ENCODE measurements around the gene FBXW5.

FBXW5 gene

DNA sequence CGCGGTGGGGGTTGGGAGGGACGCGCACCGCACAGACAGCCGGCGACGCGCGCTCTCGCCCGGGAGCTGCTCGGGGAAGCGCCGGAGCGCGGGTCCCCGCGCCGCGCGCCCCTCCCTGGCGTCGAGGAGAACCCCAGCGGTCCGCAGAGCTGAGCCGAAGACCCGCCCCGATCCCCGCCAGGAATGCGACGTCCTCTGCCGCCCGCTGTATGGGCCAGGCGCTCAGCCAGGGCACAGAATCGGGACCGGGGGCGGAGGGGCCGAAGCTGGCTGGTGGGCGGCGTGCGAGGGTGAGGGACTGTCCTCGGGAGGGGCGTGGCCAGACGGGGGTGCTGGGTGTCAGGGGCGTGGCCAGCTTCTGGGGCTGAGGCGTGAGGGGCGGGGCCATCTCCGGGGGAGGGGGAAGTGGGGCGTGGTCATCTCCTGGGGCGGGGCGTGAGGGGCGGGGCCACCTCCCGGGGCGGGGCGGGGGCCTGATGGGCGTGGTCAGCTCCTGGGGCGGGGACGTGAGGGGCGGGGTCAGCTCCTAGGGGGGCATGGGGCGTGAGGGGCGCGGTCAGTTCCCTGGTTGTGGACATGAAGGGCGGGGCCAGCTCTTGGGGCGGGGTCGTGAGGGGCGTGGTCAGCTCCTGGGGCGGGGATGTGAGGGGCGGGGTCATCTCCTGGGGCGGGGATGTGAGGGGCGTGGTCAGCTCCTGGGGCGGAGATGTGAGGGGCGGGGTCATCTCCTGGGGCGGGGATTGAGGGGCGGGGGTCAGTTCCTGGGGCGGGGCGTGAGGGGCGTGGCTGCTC lies 33.7 kb upstream of the FBXW5 start:
- peak; percentile 67 for DNase-seq

DNA sequence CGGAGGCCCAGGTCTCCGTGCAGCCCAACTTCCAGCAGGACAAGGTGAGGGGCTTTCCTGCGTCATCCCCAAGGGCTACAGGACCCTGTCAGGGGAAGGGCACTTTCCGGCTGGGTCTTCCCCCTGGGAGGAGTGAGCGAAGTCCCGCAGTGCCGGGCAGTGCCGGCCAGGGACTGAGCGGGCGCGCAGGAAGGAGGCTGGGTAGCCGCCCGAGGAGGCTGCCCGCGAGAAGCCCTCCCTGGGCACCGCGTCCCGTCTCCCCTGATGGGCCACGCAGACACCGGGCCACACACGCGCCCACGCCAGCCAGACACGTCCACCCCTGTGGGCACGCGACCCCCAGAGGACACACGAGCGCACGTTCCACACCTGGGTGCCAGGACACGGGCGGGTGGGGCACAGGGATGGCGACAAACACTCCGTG lies 33.1 kb upstream of the FBXW5 start:
- no peak for DNase-seq

DNA sequence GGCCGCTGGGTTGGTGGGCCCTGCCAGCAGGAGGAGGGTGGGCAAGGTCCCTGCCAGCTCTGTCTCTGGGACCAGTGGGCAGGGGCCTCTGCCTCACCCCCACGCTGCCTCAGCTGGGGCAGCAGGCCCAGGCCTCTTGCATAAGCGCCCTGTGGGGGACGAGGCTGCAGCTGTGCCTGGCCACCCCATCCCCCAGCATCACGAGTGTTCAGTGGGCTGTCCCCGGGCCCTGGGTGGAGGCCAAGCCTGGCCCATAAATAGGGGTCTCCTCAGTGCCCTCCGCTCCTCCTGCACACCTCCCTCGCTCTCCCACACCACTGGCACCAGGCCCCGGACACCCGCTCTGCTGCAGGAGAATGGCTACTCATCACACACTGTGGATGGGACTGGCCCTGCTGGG lies 32.7 kb upstream of the FBXW5 start, which contains the start of gene PTGDS:
Gene PTGDS, plus strand, starts transcription at position 282 of the 400 bp plus-strand sequence. Its CDS starts 75 bp downstream, at position 357.
- DNase-seq, result no peak

DNA sequence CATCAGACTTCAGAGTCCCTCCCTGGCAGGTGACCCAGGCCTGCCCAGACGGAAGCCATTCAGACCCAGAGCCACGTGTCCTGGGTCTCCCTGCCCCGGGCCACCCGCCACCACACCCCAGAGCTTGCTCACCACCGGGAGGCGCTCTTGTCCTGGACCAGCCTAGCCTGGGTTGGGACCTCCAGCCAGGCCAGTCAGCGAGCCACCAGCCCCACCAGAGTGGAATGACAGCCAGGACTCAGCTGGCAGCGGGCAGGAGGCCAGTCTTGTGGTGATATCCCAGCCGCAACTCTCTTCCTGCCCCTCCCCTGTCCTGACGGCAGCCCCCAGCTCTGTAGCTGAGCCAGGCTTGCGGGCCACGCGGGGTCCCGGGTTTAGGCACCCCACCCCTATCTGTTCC lies 31.1 kb upstream of the FBXW5 start:
- peak; percentile 42 for DNase-seq

DNA sequence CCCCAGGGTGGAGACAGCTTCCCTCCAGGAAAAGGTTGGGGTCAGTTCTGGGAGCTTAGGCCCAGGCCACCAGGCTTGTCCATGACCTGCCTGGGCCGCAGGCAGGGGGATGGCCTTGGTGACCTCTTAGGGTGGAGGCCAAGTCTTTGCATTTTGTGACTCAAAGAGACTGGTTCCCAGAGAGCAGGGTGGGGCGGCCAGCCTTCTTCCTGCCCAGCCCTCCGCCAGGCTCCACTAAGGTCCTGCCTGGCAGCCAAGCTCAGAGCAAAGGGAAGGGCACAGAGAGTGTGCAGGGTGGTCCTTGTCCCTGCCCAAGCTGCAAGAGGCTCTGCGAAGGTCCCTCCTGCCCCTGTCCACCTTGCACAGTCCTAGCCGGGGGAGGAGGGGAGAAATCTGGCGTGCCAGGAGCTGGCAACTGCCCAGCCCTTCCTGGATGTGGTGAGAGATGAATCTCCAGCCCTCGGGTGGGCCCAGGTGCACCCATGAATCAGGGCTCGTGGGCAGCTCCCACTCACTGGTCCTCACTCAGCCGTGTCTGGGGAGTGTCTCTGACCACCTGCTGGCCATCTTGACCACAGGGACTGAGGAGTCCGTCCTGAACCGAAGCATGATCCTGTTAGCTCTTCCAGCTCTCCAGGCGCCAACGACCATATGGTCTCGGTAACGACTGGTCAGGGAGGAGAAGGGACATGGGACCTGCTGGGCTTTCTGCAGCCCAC lies 30.4 kb upstream of the FBXW5 start:
- DNase-seq, result no peak

DNA sequence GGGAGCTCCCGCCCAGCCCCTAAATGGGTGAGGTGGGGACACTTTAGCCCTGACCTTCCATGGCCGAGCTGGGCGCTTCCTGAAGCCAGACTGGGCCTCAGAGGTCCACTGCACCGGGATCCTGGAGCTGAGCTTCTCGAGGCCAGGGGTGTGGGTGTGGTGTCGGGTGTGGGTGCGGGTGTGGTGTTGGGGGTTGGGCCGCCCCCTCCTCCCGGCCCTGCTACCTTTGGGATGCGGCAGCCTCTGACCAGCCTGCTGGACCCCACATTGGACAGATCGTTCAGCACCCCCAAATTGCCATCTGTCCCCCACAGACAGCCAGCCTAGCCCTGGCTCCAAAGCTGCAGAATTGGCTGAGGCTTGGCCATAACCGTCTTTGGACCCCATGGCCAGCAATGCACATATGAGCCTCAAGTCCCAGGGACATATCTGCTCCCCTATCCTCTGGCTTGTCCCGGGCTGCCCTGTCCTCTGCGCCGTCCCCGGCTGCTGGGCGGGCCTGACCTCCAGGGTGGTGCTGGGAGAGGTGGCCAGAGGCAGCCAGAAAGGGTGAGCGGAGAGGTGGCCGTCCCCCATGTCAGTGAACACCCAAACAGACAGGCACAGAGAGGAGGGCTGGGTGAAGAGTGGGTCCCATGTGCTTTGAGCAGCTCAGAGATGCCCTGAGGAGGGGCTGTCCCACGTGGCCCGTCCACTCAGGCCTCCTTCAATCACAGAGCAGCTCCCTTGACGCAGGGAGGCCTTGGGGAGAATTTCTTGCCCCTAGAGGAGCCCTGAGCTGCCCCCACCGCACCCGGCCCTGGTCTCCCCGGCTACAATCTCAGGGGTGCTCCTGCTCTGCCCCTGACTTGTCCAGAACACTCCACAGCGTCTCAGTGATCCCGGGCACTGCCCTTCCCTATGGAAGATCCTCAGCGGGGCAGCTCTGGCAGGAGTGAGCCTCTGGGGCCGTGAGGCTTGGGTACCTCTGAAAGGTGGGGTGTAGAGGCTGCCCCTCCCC lies 29.4 kb upstream of the FBXW5 start:
- no peak for DNase-seq

DNA sequence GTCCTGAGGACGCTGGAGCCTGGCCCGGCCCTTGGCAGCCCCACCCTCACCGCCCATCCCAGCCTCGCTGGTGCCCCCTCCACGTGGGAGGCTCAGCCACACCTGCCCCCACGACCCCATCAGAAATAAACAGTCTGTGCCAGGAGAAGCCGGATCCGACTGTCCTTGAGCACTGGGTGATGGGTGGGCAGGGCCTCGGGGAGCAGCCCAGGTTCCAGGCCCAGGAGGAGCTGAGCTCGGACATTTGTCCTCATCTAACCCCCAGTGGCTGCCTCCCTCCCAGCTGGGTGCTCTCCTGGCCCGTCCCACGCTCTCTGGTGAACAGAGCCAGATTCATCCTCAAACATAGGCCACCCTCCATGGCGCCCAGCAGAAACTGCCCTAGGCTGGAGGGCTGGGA lies 28.2 kb upstream of the FBXW5 start:
- no peak for DNase-seq

DNA sequence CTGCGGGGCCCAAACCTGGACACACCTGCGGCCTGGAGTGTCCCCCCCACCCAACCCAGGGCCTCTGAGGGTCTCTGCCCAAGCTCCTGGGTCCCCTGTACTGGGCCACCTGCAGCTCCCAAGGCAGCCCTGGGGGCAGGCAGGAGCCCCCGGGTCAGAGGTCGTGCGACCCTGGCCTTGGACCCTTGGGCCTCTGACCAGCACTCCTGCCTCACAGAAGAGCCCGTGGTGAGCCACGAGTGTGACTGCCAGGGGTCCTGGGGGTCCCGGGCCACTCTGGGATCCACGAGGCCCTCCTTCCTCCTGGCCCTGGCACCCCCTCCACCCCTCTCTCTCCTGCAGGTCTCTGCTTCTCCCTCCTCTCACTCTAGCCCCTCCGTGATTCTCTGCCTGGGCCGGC lies 27.8 kb upstream of the FBXW5 start:
- DNase-seq, result no peak

DNA sequence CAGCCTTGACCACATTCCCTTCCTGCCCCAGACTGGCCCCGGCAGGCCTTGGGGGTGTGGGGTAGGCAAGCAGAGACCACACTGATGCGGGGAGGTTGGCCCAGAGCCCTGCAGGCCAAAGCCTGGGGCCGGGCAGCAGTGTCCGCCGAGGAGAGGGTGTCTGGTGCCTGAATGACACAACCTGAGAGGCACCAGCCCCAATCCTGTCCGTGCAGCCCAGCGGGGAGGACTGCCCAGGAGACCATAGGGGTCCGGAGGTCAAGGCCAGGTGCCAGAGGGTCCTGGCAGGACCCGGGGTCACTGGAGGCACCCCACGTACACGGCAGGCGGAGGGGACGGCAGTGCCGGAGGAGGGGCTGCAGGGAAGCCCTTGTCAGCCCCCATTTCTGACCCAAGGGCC lies 27.2 kb upstream of the FBXW5 start:
- DNase-seq, result no peak

DNA sequence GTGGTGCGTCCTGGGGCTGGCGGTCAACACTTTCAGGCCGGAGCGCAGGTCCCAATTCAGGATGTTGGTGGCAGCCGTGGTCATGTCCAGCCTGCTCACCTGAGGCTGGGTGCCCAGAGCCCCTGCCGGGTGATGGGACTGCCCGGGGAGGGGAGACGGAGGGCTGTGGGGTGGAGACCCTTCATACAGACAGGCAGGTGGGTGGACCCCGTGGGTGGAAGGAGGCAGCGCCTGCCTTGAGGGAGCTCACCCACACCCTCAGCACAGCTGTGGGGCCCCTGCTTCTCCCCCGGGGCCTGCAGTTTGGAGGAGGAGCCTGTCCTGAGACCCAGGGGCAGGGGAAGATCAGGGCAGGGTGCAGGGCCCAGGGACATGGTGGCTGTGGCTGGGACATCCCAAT lies 25.8 kb upstream of the FBXW5 start:
- DNase-seq, result no peak

DNA sequence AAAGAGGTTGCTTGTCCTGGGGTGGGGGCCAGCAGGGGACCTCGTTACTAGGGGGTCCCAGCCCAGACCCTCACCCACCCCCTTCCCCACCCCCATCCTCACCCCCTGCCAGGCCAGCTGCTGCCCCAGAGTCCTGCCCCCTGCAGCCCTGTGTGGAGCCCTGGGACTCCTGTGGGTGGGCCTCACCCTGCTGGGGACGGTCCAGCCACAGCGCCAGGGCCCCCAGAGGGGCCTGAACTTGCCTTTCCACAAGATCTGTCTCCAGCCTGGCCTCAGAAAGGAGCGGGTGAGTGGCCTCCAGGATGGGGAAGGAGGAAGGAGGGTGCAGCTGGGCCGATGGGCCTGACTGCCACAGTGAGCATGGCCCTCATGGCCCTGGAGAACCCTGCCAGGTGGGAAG lies 25.2 kb upstream of the FBXW5 start:
- DNase-seq, result no peak

DNA sequence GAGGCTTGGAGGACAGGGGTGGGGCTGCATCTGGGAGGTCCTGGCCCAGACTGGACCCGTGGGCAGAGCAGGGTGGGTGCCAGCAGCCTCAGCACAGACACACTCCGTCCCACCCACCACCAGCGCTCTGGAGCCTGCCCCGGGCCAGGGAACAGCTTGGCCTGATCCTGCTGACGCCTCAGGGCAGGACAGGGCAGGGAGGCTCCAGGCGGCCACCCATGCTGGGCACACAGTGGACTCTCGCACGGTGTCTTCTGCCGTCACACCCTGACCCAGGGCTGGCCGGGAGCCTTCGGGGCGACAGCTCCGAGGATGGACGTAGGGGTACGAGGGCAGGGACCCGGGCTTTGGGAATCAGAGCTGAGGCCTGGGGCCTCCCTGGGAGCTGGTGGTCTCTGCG lies 24.6 kb upstream of the FBXW5 start:
- DNase-seq, result no peak

DNA sequence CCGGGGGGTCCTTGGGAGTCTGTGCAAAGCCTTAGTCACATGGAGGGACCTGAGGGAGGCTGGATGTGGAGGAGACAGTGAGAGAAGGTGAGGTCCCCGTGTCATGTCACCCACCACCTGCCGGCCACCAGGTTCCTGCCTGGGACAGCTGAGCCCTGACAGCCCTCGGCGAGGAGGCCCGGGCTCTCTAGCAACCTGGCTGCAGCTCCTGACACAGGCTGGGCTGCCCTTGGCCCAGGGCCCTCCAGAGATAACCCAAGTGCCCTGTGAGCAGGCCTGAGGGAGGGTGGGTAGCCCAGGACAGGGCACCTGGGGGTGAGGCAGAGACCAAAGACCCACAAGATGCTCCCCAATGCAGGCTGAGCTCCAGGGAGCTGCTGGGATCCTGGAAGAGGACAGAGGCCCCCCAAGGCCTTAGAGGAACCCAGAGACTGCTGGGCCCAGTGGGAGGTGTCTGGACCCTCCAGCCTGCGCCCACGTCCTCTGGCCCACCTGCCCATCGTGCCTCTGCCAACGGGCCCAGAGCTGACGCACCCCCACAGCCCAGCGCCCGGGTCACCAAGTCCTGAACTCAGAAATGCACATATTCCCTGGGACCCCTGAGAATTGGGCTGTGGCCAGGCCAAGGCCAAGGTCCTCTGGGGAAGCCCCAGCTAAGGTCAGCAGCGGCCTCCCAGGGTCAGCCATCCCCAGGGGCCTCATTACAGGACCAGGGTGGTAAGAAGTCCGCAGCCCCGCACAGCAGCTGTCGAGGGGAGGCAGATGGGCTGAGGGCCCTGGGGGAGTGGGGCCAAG lies 24.0 kb upstream of the FBXW5 start:
- DNase-seq, result no peak

DNA sequence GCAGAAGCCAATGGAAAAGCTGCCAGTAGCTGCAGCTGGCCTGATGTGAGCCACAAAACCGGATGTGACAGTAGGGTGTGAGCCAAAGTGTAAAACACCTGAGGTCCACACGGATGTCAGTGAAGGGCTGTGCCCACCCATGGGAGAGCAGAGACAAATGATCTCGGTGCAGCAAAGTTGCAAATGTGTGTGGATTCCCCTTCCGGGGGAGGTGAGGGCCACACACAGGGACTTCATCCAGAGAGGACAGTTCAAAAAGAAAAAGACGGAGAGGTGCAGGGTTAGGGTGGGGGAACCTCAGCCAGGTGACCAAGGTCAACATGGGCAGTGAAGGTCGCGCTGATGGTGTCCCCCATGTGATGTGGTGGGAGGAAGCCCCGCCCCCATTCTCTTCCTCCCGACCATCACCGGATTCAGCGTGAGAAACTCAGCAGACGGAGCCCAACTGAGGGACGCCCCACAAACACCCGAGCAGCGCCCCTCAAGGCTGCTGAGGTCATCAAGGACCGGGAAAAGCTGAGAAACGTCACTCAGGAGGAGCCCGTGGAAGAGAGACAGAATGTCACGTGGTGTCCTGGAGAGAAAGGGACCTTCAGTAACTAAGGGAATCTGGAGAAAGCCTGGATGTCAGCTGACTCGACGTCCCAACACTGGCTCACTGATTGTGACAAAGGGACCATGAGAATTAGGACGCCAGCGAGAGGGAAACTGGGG lies 21.4 kb upstream of the FBXW5 start:
- DNase-seq, result peak; percentile 34

DNA sequence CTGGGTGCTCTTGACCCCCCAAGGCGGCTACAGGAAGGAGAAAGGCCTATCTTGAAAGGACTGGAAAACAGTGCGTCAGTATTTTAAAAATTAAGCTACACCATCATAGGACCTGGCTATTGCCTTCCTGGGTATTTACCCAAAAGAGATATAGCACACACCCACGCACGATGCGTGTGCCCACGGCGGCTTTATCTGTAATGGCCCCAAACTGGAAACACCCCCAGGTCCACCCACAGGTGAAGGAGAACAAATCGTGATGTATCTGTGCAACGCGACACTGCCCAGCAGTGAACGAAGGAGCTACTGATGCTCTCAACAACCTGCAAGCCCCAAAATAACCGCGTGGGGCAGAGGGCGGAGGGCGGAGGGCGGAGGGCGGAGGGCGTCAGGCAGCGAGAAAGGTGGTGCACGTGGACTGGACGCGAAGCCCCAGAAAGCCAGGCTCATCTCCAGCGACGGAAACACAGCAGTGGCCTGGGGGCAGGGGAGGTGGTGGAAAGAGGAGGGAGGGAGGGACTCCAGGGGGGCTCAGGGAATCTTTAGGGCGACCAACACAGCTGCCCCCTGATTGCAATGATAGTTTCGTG lies 20.4 kb upstream of the FBXW5 start:
- no peak for DNase-seq

DNA sequence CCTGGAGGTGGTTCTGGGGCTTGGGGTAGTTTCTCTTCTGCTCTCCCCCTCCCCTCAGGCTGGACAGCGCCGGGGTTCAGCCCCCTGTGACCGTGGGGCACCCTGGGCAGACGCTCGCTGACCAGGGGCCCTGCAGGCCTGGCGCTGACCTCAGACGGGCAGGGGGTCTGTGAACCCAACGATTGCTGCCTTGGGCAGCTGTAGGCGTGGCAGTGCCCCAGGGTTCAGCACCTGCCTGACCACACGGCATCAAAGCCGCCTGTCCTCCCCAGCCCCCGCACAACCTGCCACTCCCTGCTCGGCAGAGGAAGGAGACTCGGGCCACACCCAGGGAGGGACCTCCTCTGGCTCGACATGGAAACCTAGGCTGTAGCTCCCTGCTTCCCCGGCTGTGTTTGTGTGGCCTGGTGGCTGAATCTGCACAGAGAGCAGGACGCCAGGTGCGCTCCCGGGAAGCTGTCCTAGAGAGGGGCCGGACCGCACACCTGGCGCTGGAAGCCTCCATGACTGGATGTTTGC lies 19.7 kb upstream of the FBXW5 start:
- no peak for DNase-seq

DNA sequence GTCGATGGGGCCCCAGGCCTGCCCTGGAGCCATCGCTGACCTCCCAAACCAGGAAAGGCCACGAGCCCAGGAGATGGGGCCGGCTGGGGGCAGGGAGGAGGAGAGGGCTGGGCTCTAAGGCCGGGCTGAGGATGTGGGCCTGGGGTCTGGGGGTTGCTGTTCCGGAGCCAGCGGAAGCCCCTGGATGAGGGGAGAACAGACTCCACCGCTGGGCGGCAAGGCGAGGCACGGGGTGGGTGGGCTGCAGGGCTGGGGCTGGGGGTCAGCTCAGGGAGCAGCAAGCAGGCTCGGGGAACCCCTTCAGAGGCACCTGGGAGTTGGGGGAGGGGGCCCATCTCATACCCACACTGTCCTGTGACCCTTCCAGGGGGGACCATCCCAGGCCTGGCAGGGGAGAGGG lies 19.2 kb upstream of the FBXW5 start:
- no peak for DNase-seq

DNA sequence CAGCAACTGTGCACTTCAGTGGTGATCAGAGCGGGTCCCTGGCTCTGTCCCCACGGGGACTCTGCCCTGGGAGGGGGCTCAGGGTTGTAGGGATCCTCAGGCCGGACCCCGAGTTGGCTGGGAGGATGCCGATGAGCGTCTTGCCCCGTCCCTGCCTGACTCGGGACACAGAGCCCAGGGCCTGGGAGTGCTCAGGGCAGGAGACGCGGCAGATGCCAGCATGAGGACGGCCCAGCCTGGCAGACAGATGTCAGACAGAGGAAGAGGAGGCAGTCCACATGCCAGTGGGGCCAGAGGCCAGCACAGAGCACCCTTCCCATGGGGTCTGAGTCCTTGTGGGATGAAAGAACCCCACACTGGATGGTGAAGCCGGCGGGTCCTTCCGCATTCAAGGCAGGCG lies 18.8 kb upstream of the FBXW5 start:
- no peak for DNase-seq

DNA sequence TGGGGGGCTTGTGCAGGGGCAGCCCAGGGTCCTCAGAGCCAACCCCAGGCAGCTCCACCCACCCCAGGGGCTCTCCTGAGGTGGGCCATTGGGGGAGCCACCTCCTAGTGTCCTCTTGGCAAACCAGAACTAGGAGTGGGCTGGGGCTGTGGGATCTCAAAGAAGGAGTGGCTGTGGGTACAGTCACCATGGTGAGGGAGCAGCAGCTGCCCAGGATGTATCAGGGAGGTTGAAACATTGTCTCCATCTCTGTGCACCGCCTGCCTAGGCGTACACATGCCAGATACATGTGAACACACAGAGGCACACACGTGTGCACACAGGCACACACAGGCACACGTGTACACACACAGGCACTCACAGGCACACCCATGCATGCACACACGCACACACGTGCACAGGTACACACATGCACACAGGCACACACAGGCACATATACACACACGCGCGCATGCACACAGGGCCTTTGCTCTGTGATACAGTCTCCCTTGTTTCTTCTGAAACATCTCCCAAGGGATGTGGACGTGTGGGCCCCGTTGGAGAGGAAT lies 18.2 kb upstream of the FBXW5 start:
- no peak for DNase-seq

DNA sequence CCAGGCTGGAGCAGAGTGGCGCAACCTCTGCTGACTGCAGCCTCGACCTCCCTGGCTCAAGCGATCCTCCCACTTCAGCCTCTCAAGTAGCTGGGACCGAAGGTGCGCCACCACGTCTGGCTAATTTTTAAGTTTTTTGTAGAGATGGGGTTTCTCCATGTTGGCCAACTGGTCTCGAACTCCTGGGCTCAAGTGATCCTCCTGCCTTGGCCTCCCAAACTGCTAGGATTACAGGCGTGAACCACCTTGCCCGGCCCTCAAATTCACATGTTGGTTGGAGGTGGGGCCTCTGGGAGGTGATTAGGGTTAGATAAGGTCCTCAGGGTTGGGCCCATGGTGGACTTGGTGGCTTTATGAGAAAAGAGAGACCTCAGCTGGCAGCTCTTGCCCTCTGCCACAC lies 17.6 kb upstream of the FBXW5 start:
- no peak for DNase-seq
